Measurements from ENCODE around the gene CHL1. TPM values are rescaled to one million over a fixed set of nuclear protein-coding genes. Genes with fewer than 3 reads are reported as not detected.

The CHL1 gene
- total RNA-seq, 1 donor from 2014 or later = 5.5 TPM

DNA sequence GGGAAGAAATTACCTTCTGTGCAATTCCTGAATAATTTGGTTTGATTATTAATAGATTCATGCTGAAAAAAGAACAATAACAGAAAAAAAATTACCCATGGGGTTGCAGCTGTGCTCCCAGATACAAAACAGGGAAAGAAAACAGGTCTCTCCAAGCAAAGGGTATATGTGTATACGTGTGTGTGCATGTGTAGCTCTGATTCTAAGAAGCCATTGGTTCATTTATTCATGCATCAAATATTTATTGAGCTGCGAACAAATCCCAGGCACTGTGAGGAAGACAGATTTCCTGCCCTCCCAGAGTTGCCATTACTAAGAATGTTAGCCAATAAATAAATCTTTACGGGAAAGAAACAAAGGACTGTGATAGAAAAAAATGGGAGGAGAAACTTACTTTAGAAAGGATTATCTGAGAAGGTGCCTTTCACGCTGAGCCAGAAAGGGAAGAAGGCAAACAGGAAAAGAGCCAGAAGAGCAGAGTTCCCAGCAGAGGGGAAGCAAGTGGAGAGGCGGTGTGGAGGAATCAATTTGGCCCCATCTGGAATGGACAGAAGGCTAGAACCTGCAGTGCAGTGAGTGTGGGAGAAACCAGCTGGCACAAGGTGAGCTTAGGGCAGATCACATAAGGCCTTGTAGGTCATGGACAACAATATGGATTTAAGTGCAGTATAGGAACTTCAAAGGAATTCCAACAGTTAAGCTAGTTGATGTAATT lies 20.7 kb downstream of the CHL1 start:
- DNase-seq (ENCODE audit: low spot score) = no peak

DNA sequence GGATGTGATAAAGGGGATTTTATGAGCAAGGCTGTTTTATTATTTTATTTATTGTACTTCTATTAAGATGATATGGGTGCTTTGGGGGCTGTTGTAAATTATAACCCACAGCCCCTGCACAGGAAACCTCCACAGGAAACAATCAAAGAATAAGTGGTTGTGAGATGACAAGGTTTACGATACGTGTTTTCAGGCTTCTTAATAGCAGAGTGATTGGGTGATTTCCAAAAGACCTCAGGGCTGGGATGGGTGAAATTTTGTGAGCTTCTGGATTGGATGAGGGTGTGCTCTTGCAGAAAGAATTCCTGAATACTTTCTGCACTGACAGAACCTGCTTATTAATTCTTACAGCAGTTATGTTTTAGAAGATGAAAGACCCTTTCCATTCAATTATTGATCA lies 21.4 kb downstream of the CHL1 start:
- no peak for DNase-seq (ENCODE audit: low spot score)

DNA sequence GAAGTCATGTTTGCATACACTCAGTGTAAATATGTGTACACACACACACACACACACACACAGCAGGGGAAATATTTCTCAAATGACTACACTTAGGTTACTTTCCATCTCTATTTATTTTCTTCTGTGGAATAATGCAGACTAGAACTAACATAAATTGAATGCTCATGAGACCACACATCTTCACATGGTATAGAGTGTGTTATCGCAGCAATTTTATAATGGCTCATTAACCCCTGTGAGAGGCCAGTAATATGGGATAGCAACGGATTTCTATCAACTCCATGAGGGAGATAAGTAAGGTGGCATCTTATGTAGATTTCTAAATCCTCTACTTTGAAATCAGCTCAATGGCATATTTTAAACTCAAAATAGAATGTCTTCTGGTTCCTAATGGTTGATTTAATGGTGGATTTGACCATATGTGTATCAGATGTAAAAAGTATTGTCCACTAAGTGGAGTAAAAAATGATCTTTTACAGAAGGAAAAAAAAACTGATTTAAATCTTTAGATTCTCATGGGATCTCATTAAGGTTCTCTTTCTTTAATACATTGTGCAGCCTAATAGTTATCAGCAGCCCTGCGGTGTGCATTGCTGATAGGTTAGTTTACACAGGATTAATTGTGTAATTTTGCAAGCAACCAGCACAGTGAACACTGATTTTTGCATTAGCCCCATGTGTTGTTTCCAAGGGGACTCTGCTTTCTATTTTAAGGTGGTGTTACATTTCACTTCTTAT lies 32.0 kb downstream of the CHL1 start:
- DNase-seq (ENCODE audit: low spot score) = no peak

DNA sequence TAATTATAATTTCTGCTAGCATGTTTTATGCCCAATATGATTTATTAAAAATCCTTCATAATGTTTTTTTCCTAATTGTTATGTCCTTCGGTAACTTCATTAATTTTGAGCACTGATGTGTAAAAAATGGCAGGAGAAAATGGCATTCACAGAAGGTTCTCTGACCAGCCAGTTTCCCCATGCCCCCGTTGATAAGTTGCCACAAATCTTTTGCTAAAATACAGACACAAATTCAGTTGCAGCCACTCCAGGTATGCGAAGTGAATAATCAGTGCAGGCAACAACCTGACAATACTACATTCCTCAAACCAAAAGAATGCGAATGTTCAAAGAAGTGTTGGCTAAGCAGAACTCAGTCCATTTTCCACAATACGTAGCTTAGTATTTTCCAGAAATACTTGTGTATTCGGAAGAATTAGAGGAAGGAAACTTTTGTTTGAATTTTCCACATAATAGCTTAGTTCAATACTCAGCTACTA lies 32.7 kb downstream of the CHL1 start:
- DNase-seq (ENCODE audit: low spot score) = no peak

DNA sequence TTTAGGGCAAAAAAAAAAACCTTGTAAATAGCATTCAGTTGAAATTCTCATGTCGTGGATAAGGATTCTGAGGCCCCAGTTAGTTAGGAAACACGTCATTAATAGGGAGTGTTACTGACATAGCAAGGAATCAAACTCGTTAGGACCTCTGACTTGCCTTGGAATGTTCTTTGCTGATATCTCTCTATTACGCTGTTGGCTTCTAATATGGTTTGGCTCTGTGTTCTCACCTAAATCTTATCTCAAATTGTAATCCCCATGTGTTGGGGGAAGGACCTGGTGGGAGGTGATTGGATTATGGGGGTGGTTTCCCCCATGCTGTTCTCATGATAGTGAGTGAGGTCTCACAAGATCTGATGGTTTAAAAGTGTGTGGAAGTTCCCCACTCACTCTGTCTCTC lies 40.3 kb downstream of the CHL1 start:
- DNase-seq (ENCODE audit: low spot score) = no peak

DNA sequence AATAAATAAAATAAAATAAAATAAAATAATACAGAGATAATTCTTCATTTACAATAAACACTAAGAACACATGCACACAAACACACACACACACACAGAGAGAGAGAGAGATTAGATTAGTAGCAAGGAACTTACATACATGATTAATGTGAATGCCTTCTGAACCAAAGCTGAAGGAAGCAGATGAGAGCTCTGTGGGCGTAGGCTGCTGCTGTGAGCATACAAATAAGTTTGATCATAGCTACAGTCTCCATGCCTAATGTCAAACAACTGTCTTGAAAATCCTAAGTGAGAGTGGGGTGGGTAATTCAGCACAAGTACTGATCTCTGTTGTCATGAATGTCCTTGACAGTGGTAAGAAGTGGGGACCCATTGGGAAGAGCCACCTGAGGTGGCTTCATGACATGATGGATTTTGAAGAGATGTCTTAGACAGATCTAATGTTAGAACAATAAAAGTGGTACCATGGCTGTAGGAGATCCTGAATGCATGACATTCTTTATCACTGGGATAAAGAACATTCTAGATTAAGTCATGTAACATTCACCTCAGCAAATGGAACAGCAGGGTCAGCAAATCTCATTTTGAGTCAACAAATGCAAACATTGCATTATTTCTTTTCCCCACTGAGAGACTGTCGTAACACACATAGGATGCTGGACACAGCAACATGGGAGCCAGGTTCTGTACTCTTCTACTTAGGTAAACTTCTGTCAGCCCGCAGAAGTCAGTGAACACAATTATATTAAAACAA lies 46.2 kb downstream of the CHL1 start:
- no peak for DNase-seq (ENCODE audit: low spot score)

DNA sequence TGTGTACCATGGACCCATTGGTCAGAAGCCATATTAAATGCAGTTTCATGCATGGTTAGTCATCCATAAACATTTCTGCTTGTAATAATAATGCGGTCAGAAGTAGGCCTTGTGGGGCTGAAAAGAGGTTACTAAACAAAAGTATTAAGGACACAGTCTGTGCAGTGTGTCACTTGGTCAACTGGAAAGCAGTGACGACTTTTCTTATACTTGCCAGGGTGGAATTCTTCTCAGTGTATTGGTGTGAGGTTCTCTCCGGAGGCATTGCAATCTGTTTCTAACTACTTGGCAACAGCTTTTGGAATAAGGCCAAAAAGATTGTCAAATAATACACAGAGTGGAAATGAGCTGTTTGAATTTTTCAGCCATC lies 46.8 kb downstream of the CHL1 start:
- DNase-seq (ENCODE audit: low spot score) = no peak

DNA sequence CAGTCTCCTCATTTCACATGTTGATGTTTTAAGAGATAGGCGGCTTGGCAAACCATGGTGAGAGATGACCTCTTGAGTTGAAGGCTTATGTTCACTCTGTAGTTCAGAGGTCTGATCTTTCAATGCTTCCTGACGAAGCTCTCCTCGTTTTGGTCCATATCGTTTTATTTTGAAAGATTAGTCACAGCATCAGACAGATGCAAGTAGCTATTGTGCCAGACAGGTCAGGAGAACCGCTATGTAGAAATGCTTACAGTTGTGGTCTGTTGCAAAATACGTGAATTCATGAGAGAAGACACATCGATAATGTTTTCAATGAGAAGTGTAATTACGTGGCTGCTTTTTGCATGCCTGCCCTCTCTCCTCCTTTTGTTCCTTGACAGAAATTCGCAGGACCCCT lies 47.5 kb downstream of the CHL1 start:
- DNase-seq (ENCODE audit: low spot score) = no peak

DNA sequence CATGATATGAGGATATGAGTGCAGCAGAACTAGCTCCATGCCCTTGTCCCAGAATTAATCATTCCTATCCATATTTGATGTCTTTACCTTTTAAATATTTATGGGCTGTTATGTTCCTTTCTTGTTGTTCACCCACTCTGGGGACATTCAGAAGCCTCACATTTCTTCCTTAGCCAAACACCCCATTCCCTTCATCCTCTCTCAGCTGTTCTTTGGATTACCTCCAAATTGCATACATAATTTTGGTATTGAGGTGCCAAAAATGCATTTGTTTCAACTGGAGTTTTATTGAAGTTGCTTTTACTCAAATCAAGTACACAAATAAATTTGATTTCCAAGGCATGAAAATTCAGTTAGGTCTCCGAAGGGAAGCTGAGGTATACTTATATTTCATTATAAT lies 51.4 kb downstream of the CHL1 start:
- DNase-seq (ENCODE audit: low spot score) = no peak

DNA sequence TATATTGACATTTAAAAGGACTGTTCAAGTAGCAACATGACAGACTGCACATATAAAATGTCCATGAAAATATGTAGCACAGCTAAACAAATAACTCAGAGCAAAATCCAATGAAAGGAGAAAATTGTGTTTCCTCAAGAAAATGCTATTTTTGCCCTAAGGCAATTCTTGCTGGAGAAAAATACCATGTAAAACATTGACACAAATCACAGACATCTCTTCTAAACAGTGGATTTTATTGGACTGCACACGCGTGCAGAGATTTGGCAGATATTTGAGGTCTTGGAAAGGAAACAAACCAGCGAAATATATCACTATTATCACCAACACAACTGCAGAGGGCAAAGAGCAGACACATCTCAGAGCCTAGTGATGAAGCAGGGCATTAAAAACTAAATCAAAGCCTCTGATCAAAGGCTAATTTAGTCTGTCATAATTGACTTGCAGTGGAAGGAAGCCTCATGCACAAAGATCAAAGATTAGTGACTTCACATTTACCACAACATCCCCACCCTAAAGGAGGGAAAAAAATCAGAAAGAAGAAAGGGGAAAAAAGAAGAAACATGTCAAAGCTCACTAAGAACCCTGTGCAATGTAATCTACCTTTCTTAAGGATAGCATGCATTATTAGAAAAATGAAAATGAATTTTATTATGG lies 52.4 kb downstream of the CHL1 start:
- no peak for DNase-seq (ENCODE audit: low spot score)

DNA sequence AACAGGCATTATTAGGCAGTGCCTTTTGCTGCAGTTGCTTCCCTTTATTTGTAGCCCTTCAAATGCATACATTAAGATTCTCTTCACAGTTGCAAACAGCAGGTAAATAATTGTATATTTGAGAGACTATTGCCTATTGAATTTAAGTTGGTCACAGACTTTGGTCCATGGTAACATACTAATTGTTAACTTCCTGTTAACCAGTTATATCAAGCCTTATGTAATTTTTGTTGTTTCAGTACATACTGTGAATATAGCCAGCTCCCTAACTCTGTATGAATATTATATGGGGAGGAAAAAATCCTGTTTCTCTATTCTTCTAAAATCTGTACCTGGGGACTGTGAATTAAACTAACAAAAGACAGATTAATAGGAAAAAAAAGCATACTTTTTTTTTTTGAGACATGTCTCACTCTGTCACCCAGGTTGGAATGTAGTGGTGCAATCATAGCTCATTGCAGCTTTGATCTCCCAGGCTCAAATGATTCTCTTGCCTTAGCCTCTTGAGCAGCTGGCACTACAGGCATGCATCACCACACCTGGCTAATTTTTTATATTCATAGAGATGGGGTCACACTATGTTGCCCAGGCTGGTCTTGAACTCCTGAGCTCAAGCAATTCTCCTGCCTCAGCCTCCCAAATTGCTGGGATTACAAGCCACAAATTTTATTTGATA lies 53.2 kb downstream of the CHL1 start:
- no peak for DNase-seq (ENCODE audit: low spot score)

DNA sequence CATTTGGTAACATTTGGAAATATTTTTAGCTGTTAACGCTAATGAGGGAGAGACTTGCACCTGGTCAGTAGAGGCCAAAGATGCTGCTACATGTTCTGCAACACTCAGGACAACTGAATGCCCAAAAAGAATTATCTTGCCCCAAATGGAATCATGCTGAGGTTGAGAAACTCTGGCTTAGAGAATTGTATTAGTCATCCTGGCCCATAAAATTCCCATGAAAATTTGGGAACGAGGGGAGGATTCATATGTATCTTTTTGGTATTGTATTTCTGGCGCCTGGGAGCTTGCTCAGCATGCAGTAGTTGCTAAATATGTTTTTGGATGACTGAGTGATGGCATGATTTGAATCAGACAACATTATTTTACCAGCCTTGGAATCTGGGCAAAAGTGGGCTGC lies 59.9 kb downstream of the CHL1 start:
- DNase-seq (ENCODE audit: low spot score) = no peak

DNA sequence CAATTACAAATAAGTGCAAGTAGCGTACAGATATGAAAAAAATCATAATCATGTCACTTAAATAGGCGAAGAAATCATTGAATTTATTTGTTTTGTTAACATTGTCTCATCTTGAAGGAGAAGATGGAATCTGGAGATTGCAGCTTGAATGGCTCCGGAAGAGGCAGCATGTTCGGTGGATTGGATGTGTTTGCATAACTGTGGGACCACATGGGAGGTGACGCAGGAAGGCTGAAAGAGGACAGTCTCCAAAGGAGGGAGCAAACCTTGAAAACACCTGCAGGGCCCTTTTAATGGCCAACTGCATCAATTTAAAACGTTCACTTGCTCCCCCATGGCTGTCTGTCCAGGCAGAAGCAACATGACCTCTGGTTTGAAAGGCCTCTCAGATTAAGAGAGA lies 61.3 kb downstream of the CHL1 start:
- DNase-seq (ENCODE audit: low spot score) = no peak

DNA sequence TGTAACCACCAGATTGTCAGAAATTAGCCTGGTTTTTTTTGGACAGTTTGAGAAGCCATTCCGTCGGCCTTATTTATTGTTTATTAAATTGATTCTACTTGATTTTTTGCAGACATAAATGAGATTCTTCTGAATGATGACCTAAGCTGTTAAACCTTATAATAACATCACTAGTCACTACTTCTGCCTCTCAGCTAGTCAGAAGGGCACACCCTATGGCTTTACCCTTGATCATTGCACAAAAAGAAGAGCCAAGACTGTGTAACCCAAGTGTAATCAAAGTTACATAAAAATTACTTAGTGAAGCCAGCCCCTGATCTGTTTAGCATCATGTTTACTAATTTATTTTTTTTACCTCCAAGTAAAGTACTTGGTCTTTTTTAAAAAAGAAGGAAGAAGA lies 64.3 kb downstream of the CHL1 start:
- DNase-seq (ENCODE audit: low spot score) = no peak

DNA sequence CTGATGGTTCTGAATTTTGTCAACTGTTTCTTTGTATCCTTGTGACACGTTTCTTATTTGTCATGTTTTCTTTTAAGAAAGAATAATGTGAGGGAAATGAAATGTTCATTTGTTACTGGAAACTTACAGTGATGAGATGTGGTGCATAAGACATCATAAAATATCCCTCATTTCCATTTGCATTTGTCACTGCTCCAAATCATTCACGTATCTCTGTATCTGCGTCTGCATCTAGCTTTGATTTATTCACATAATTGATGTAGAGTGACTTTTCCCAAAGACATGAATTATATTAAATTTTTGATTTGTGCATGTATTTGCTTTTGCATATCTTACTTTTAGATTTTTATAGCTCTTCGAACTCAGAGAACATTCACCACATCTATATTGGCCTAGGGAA lies 66.8 kb downstream of the CHL1 start:
- no peak for DNase-seq (ENCODE audit: low spot score)

DNA sequence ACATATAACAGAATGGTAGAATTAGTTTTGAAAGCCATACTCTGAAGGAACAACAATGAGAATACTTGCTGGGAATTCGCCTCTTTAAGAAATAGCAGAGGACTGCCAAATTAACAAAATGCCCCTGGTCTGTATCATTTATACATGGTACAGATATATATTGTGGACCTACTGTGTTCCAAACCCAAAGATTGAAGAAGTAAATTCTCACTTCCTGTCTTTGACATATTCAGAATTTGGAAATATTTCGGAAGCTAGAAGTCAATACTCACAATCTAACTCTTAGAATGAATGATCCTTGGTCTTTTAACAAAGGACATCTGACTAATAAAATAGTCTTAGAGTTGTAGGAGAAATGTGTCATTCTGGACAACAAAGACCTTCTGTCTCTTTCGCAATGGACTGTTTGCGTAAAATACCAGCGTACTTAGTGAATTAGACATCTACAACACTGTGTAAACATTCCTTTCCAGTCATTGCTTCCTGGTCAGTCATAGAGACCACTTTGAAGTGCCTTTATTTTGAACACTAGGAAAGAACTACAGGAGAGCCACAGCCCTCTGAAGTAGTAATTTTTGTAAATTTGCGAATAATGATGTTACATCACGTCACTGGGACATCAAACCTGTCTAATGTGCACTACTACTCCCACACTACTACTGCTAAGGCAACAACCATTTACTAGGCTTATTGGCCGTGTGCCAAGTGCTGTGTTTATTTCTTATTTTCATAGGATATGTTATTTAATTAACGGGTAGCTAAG lies 68.0 kb downstream of the CHL1 start:
- no peak for DNase-seq (ENCODE audit: low spot score)

DNA sequence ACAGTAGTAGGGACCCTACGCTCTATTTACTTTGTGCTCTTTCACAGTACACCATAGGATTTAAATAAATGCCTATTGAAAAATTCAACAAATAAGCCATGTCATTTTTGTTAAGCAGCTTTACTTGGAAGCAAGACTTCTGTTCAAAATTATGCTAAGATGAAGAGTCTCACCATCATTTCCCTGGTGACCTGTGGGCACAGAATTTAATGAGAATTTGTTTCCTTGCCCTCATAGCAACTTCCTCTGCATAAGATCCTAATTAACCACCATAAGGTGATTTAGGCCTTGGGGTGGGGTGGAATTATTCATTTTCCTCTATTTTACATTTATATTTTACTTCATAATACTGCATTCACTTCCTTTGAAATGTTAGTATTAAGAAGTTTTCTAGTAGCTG lies 70.5 kb downstream of the CHL1 start:
- DNase-seq (ENCODE audit: low spot score) = no peak

DNA sequence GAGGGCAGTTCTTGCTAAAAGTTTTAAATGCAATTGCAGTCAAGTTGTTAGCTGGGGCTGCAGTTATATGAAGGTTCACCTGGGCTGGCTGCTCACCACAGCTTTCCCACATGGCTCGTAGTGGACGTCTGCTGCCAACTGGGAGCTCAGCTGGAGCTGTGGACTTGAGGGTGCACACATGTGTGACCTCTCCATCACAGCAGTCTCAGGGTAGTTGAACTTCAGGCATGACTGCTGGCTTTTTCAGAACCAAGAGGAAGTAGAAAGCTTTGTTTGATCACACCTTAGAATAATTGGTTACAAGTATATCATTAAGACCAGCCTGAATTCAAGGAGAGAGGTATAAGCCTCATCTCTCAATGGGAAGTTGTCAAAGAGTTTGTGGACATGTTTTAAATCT lies 74.1 kb downstream of the CHL1 start:
- DNase-seq (ENCODE audit: low spot score) = no peak

DNA sequence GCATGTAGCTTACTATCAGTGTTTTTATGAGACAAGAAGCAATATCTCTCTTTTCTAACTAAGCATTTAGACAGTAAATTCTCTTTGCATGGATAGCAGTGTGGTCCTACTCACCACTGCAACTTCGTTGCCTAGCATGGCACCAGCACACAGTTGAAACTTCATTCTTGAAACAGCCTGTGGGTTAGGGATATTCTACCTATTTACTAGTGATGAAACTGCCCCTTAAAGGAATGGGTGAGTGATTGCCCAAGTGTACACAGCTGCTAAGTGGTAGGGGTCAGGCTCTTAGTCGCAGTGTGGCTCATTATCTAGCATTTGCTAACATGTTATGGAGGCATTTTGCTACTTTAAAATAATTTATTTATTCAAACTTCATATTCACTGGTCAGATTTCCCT lies 78.4 kb downstream of the CHL1 start:
- no peak for DNase-seq (ENCODE audit: low spot score)

DNA sequence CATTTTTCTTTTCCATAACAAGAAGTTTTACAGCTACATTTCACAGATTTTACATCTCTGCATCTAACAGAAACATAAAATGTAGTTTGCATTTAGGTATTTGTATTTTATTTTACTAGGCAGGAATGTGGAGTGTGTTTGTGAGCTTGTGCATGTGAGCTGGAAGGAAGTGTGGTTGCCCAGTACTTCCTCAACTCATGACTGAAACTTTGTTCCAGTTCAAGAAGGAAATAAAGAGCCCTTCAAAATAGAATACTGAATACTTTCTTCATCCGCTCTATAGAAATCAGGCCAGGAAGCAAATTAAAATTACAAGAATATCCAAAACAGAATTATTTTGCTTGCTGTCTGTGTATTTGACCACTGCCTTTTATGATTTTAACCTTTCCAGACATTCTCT lies 81.3 kb downstream of the CHL1 start:
- no peak for DNase-seq (ENCODE audit: low spot score)

All from ureter (tissue), 1 donor.